AG09309 (cell line): ENCODE results near the gene TMPRSS9.

Source experiments
- DNase-seq: peaks from one replicate; pipeline ENCODE4 v3.0.0-alpha.2; 2010; ENCODE audit warnings: low read depth
- H3K4me3 ChIP-seq: 2 replicates; pipeline ENCODE4 v1.5.1; 2011; ENCODE audit warnings: mild to moderate bottlenecking, low read depth, low read length, moderate library complexity; ENCODE audit not compliant: control insufficient read depth
- TF ChIP-seq, protein P1 (sequence below): IDR thresholded peaks from 2 replicates; pipeline ENCODE4 v1.5.1; 2011; ENCODE audit warnings: mild to moderate bottlenecking, low read depth, low read length, inconsistent platforms; ENCODE audit not compliant: insufficient read depth, control insufficient read depth; ENCODE audit errors: missing control alignments

Gene TMPRSS9

DNA sequence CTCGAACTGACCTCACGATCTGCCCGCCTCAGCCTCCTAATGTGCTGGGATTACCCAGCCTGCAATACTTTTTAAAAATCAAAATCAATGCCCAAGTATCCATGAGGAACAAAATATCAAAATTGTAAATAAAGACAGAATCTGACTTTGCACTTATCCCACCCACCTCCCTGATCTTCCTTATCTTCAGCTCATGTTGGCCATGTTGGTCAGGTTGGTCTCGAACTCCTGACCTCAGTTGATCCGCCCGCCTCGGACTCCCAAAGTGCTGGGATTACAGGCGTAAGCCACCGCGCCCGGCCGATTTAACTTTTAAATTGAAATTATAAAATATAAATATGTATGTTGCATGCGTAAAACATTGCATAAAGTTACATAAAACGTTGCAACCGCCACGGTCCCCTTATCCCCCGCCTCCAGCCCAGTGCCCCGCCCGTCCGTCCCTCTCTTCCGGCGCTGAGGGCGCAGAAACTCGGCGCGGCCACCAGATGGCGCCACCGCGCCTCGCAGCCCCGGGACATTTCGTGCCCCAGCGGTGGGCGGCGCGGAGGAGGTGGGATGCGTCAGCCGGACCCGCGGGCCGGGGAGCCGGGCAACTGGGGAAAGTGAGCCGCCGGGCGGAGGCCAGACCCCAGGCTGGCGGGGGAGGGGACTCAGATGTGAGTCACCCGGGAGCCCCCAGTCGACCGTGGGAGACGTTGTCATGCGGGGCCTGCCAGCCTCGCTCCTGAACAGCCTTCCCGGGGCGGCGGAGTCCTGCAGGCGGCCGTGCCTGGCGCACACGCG is 114.4 kb downstream of the TMPRSS9 start:
- H3K4me3 ChIP-seq, result peak overlapping the region; percentile 65
- no peak for DNase-seq
- TF ChIP-seq, protein P1, sequence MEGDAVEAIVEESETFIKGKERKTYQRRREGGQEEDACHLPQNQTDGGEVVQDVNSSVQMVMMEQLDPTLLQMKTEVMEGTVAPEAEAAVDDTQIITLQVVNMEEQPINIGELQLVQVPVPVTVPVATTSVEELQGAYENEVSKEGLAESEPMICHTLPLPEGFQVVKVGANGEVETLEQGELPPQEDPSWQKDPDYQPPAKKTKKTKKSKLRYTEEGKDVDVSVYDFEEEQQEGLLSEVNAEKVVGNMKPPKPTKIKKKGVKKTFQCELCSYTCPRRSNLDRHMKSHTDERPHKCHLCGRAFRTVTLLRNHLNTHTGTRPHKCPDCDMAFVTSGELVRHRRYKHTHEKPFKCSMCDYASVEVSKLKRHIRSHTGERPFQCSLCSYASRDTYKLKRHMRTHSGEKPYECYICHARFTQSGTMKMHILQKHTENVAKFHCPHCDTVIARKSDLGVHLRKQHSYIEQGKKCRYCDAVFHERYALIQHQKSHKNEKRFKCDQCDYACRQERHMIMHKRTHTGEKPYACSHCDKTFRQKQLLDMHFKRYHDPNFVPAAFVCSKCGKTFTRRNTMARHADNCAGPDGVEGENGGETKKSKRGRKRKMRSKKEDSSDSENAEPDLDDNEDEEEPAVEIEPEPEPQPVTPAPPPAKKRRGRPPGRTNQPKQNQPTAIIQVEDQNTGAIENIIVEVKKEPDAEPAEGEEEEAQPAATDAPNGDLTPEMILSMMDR, result peak; percentile 83

DNA sequence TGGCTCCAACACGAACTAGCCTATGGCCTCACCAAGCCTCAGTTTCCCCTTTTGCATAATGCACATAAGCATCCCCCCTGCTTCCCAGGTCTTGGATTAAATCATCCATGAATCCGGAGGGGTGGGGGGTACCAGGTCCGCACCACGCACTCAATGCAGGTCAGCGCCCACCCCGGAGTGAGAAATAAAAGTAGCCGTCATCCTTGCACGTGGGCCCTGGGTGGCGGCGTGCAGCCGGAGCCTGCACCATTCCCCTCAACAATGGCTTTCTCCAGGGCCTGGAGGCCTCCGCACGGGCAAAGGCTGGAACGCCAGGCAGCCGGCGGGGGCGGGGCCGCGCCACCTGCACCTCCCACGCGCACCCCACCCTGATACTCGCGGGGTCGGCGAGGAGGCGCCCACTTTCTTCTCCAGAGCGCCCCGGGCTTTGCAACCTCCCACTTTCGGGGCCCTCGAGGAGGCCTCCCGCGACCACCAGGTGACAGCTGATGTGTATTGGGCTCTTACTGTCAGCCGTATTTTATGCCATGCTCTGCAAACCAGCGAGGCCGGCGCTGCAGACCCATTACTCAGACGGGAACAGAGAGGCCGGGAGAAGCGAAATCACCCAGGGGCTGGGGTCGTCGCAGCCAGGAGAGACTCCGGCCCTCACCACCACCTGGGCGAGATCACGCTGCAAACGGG is 115.1 kb downstream of the TMPRSS9 start:
- TF ChIP-seq, protein P1, result no peak
- DNase-seq, result no peak
- H3K4me3 ChIP-seq, result peak overlapping the region; percentile 65
